HepG2 (cell line): Measurements from ENCODE around the gene PSEN2. TPM values are rescaled to one million over a fixed set of nuclear protein-coding genes. Genes with fewer than 3 reads are reported as not detected.

ENCODE experiments used
- REXO4 ChIP-seq: sonication (generic); formaldehyde crosslinking; IDR thresholded peaks from 2 replicates; pipeline ENCODE4 v1.8.0; 2022; ENCODE audit warnings: missing genetic modification reagents, mild to moderate bottlenecking, borderline replicate concordance
- TRAFD1 ChIP-seq: sonication (generic); formaldehyde crosslinking; IDR thresholded peaks from 2 replicates; pipeline ENCODE4 v1.5.1; 2020; ENCODE audit warnings: missing genetic modification reagents, mild to moderate bottlenecking, borderline replicate concordance
- ZBTB42 ChIP-seq: sonication (generic); formaldehyde crosslinking; IDR thresholded peaks from 2 replicates; pipeline ENCODE4 v1.5.0; 2020; ENCODE audit warnings: mild to moderate bottlenecking, missing genetic modification reagents
- ZBTB46 ChIP-seq: sonication (generic); formaldehyde crosslinking; IDR thresholded peaks from 2 replicates; pipeline ENCODE4 v1.4.0; 2020; ENCODE audit warnings: mild to moderate bottlenecking, missing genetic modification reagents, borderline replicate concordance
- ZNF121 ChIP-seq: sonication (generic); formaldehyde crosslinking; IDR thresholded peaks from 2 replicates; pipeline ENCODE4 v1.5.0; 2020; ENCODE audit warnings: mild to moderate bottlenecking, missing genetic modification reagents
- ZNF562 ChIP-seq: sonication (generic); formaldehyde crosslinking; IDR thresholded peaks from 2 replicates; pipeline ENCODE4 v1.8.0; 2022; ENCODE audit warnings: missing genetic modification reagents, borderline replicate concordance
- ZNF720 ChIP-seq: sonication (generic); formaldehyde crosslinking; IDR thresholded peaks from 2 replicates; pipeline ENCODE4 v1.4.0; 2020; ENCODE audit warnings: missing genetic modification reagents
- polyA plus RNA-seq, 8 experiments: library from polyadenylated mRNA; depleted of rRNA in 3 of 8; stranded (reverse) in 7 of 8; unstranded in 1 of 8; fragments of >200 nt; fragmentation: Illumina TruSeq in 4 of 8; extraction: Trizol in 4 of 8; gene quantifications; 2 replicates each; pipeline versions ENCODE4 v1.2.1 to v1.2.3, GENCODE V29; 2011 to 2016; ENCODE audit warnings: low read depth in 4 of 8, missing spikeins in 1 of 8, mixed read lengths in 1 of 8; ENCODE audit not compliant: insufficient read depth in 1 of 8
- total RNA-seq, 5 experiments: library from RNA; depleted of rRNA; stranded (reverse); fragments of >200 nt; fragmentation: Illumina TruSeq; extraction: Trizol; gene quantifications; 2 replicates each; pipeline ENCODE4 v1.2.3, GENCODE V29; 2016; ENCODE audit warnings: low read depth in 1 of 5
- TF ChIP-seq, protein P1 (sequence below), 2 experiments: fragments of 450-650 bp in 1 of 2; sonication (generic) in 1 of 2; formaldehyde crosslinking in 1 of 2; IDR thresholded peaks; 2 replicates each; pipeline versions ENCODE4 v1.6.1 to v1.8.0; 2016 to 2022; ENCODE audit warnings: antibody characterized with exemption in 1 of 2, mild to moderate bottlenecking in 1 of 2, missing genetic modification reagents in 1 of 2
- TF ChIP-seq, protein P2 (sequence below): sonication (generic); formaldehyde crosslinking; IDR thresholded peaks from 2 replicates; pipeline ENCODE4 v1.9.0; 2022; ENCODE audit warnings: low read depth, missing genetic modification reagents
- TF ChIP-seq, protein P3 (sequence below): sonication (generic); formaldehyde crosslinking; IDR thresholded peaks from 2 replicates; pipeline ENCODE4 v1.9.0; 2022; ENCODE audit warnings: missing genetic modification reagents, mild to moderate bottlenecking, borderline replicate concordance

The PSEN2 gene
- total and polyA plus RNA-seq, 2 of the 13 experiments (the other 11 are each of a cell fraction or from before 2014, with no cell fraction given) = 5.9 to 13.1 TPM

DNA sequence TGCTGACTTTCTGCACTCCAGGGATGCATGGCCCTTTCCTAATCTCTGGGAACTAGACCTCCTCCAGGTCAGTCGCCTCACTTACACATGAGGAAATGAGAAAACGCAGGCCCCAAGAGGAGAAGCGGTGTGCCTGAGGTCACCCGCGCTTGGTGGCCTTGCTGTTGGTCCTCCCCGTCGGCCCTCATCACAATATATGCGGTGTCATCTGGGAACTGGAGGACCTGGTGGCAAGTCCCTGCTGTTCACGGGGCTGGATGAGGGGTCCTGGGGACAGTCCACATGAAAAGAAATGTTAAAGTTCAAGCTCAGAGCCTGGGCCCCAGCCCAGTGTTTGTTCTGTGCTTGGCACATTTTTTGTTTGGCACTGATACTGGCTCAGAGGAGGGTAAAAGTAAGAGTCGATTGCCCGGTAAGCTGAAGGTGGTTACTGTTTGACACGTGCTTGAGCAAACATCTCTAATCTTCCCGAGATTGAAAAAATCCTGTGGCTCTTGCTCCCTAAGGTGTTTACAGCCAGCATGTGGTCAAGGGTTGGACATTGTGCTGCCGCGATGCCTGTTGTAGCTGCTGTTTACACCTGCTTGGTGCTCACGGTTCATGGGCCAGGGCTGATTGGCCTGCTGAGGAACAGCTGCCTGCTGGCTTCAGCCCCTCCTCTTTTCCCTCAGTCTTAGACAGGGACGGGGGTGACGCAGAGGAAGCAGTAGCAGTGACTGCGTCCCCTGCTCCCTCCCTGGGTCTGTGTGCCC, 74.9 kb downstream of the PSEN2 start (continued):
- TF ChIP-seq, protein P1, sequence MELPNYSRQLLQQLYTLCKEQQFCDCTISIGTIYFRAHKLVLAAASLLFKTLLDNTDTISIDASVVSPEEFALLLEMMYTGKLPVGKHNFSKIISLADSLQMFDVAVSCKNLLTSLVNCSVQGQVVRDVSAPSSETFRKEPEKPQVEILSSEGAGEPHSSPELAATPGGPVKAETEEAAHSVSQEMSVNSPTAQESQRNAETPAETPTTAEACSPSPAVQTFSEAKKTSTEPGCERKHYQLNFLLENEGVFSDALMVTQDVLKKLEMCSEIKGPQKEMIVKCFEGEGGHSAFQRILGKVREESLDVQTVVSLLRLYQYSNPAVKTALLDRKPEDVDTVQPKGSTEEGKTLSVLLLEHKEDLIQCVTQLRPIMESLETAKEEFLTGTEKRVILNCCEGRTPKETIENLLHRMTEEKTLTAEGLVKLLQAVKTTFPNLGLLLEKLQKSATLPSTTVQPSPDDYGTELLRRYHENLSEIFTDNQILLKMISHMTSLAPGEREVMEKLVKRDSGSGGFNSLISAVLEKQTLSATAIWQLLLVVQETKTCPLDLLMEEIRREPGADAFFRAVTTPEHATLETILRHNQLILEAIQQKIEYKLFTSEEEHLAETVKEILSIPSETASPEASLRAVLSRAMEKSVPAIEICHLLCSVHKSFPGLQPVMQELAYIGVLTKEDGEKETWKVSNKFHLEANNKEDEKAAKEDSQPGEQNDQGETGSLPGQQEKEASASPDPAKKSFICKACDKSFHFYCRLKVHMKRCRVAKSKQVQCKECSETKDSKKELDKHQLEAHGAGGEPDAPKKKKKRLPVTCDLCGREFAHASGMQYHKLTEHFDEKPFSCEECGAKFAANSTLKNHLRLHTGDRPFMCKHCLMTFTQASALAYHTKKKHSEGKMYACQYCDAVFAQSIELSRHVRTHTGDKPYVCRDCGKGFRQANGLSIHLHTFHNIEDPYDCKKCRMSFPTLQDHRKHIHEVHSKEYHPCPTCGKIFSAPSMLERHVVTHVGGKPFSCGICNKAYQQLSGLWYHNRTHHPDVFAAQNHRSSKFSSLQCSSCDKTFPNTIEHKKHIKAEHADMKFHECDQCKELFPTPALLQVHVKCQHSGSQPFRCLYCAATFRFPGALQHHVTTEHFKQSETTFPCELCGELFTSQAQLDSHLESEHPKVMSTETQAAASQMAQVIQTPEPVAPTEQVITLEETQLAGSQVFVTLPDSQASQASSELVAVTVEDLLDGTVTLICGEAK (IDR thresholded peaks at IDR 0.05) = no peak
- TF ChIP-seq, protein P1 (CRISPR knock-in tag; IDR thresholded peaks at IDR 0.05) = peak; percentile 72; the same call in 1 of the 2 replicates
- TF ChIP-seq ZBTB42 (CRISPR knock-in tag) (no peak), ZNF121 (peak; percentile 40; the same call in 1 of the 2 replicates), ZBTB46 (CRISPR knock-in tag) (no peak), ZNF562 (CRISPR knock-in tag) (no peak), REXO4 (CRISPR knock-in tag) (no peak), ZNF720 (CRISPR knock-in tag) (no peak), TRAFD1 (CRISPR knock-in tag) (0 out of 2 replicates have a peak, but pooled peaks have one; percentile 42)
- TF ChIP-seq, protein P2, sequence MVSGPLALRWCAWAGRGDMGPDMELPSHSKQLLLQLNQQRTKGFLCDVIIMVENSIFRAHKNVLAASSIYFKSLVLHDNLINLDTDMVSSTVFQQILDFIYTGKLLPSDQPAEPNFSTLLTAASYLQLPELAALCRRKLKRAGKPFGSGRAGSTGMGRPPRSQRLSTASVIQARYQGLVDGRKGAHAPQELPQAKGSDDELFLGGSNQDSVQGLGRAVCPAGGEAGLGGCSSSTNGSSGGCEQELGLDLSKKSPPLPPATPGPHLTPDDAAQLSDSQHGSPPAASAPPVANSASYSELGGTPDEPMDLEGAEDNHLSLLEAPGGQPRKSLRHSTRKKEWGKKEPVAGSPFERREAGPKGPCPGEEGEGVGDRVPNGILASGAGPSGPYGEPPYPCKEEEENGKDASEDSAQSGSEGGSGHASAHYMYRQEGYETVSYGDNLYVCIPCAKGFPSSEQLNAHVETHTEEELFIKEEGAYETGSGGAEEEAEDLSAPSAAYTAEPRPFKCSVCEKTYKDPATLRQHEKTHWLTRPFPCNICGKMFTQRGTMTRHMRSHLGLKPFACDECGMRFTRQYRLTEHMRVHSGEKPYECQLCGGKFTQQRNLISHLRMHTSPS (CRISPR knock-in tag) = peak; percentile 90
- TF ChIP-seq, protein P3, sequence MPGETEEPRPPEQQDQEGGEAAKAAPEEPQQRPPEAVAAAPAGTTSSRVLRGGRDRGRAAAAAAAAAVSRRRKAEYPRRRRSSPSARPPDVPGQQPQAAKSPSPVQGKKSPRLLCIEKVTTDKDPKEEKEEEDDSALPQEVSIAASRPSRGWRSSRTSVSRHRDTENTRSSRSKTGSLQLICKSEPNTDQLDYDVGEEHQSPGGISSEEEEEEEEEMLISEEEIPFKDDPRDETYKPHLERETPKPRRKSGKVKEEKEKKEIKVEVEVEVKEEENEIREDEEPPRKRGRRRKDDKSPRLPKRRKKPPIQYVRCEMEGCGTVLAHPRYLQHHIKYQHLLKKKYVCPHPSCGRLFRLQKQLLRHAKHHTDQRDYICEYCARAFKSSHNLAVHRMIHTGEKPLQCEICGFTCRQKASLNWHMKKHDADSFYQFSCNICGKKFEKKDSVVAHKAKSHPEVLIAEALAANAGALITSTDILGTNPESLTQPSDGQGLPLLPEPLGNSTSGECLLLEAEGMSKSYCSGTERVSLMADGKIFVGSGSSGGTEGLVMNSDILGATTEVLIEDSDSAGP (CRISPR knock-in tag) = no peak; the same call in 1 of the 2 replicates
